CD8-positive, alpha-beta memory T cell (primary cell): ENCODE measurements around the gene AKR1D1. TPM values are rescaled to one million over a fixed set of nuclear protein-coding genes. Genes with fewer than 3 reads are reported as not detected.

Experiments
- CTCF ChIA-PET: fragments of 350-600 bp; sonication (Branson Sonifier 250); formaldehyde crosslinking; loops from one replicate; lab custom pipeline; 2021; ENCODE audit warnings: antibody characterized with exemption; lab: Charles Lee
- POLR2A ChIA-PET: fragments of 350-600 bp; sonication (Branson Sonifier 250); formaldehyde crosslinking; loops from one replicate; lab custom pipeline; 2021; ENCODE audit warnings: antibody characterized with exemption; lab: Charles Lee
- DNase-seq, 5 donors: peaks; one replicate each; pipeline versions ENCODE4 v3.0.0 to v3.0.0-alpha.2; 2020 to 2022; ENCODE audit warnings: mixed read lengths in 1 of 5
- H3K27ac ChIP-seq: one replicate; pipeline ENCODE4 v1.7.0; 2013; ENCODE audit warnings: low read depth, mild to moderate bottlenecking, low read length, moderate library complexity
- H3K27me3 ChIP-seq: 2 replicates; pipeline ENCODE4 v1.7.0; 2013; ENCODE audit warnings: low read length, mild to moderate bottlenecking; ENCODE audit not compliant: insufficient read depth, poor library complexity, severe bottlenecking
- H3K36me3 ChIP-seq: 2 replicates; pipeline ENCODE4 v1.7.0; 2013; ENCODE audit warnings: mild to moderate bottlenecking, low read length, moderate library complexity; ENCODE audit not compliant: insufficient read depth
- H3K4me1 ChIP-seq: 2 replicates; pipeline ENCODE4 v1.7.0; 2013; ENCODE audit warnings: mild to moderate bottlenecking, low read length, moderate library complexity; ENCODE audit not compliant: insufficient read depth
- H3K4me3 ChIP-seq: 2 replicates; pipeline ENCODE4 v1.7.0; 2013; ENCODE audit warnings: mild to moderate bottlenecking, low read length
- H3K9me3 ChIP-seq: 2 replicates; pipeline ENCODE4 v1.7.0; 2013; ENCODE audit warnings: mild to moderate bottlenecking, low read length
- H3K27ac Mint-ChIP-seq, 8 donors: one replicate each; pipeline ENCODE4 v1.8.0; 2020 to 2021; ENCODE audit warnings: mixed read lengths in 8 of 8, mild to moderate bottlenecking in 6 of 8, inconsistent platforms in 3 of 8, moderate library complexity in 3 of 8
- H3K27me3 Mint-ChIP-seq, 2 donors: one replicate each; pipeline ENCODE4 v1.8.0; 2020 to 2021; ENCODE audit warnings: mixed read lengths in 2 of 2, mild to moderate bottlenecking in 1 of 2, moderate library complexity in 1 of 2
- H3K36me3 Mint-ChIP-seq, 3 donors: one replicate each; pipeline ENCODE4 v1.8.0; 2020 to 2021; ENCODE audit warnings: mixed read lengths in 3 of 3, inconsistent platforms in 1 of 3, mild to moderate bottlenecking in 1 of 3
- H3K4me1 Mint-ChIP-seq, 3 donors: one replicate each; pipeline ENCODE4 v1.8.0; 2020 to 2021; ENCODE audit warnings: mixed read lengths in 3 of 3, inconsistent platforms in 1 of 3, mild to moderate bottlenecking in 1 of 3
- H3K4me3 Mint-ChIP-seq, 7 donors: one replicate each; pipeline ENCODE4 v1.8.0; 2020 to 2021; ENCODE audit warnings: mixed read lengths in 7 of 7, mild to moderate bottlenecking in 6 of 7, moderate library complexity in 4 of 7, inconsistent platforms in 2 of 7
- H3K9me3 Mint-ChIP-seq, 5 donors: one replicate each; pipeline ENCODE4 v1.8.0; 2020 to 2022; ENCODE audit warnings: mixed read lengths in 5 of 5, mild to moderate bottlenecking in 3 of 5, moderate library complexity in 2 of 5, inconsistent platforms in 1 of 5
- polyA plus RNA-seq: library from polyadenylated mRNA; unstranded; fragments of 300-500 nt; fragmentation: Illumina TruSeq; gene quantifications from one replicate; pipeline ENCODE4 v1.2.3, GENCODE V29; 2021
- total RNA-seq, 2 experiments: library from RNA; stranded (reverse); gene quantifications; one replicate each; pipeline ENCODE4 v1.2.3, GENCODE V29; 2021

Gene AKR1D1
- not detected for total RNA-seq
- not detected for polyA plus RNA-seq

GRCh38 chr7:138076196-138076595 lies at the start of gene AKR1D1:
TSS of gene AKR1D1 (plus strand) at chr7:138076459. CDS start at chr7:138076519, 60 bp downstream.
- Mint-ChIP-seq H3K4me3 (no peak within 1 kb of the TSS), H3K27me3 (peaks cover 5 to 6% of the 10 kb centered on the region in 2 donors), H3K4me1 (no peaks in the 10 kb centered on the region), H3K27ac (no peak within 1 kb of the TSS), H3K36me3 (no peaks in the 10 kb centered on the region), H3K9me3 (peaks cover 2 to 14% (median 7%) of the 10 kb centered on the region in 5 donors)
- ChIA-PET CTCF (no interaction called here), POLR2A (no interaction called here)
- Histone ChIP-seq H3K4me1 (no peaks in the 10 kb centered on the region), H3K4me3 (no peak within 1 kb of the TSS), H3K27me3 (no peaks in the 10 kb centered on the region), H3K36me3 (no peaks in the 10 kb centered on the region), H3K27ac (no peak within 1 kb of the TSS), H3K9me3 (no peaks in the 10 kb centered on the region)
- no peak for DNase-seq

GRCh38 chr7:138027100-138027499 lies 49.2 kb upstream of the AKR1D1 start:
- peaks cover 0 to 4% (median 0%) of the 10 kb centered on the region in 5 donors for H3K9me3 Mint-ChIP-seq
- Histone ChIP-seq H3K27ac (no peak overlapping the region), H3K9me3 (no peaks in the 10 kb centered on the region), H3K36me3 (no peaks in the 10 kb centered on the region), H3K4me1 (no peaks in the 10 kb centered on the region), H3K27me3 (no peaks in the 10 kb centered on the region), H3K4me3 (no peak overlapping the region)
- peaks cover 0 to 2% (median 0%) of the 10 kb centered on the region in 3 donors for H3K4me1 Mint-ChIP-seq
- H3K27me3 Mint-ChIP-seq: peaks cover 0 to 21% of the 10 kb centered on the region in 2 donors
- ChIA-PET CTCF (interaction anchor here (0.9 kb wide), 1 partner anchor 124 kb away, joined by 3 read pairs; no protein-coding TSS in a partner anchor), POLR2A (no interaction called here)
- no peaks in the 10 kb centered on the region for H3K36me3 Mint-ChIP-seq
- no peak overlapping the region for H3K4me3 Mint-ChIP-seq
- H3K27ac Mint-ChIP-seq: peak overlapping the region in 1 of 8 donors; percentile 61
- DNase-seq: no peak

GRCh38 chr7:138029126-138029525 lies 47.1 kb upstream of the AKR1D1 start:
- no peaks in the 10 kb centered on the region for H3K27me3 ChIP-seq
- Mint-ChIP-seq H3K4me1 (no peaks in the 10 kb centered on the region), H3K27ac (no peak overlapping the region), H3K9me3 (peaks cover 0 to 4% (median 0%) of the 10 kb centered on the region in 5 donors), H3K36me3 (no peaks in the 10 kb centered on the region), H3K4me3 (no peak overlapping the region), H3K27me3 (peaks cover 1 to 18% of the 10 kb centered on the region in 2 donors)
- H3K9me3 ChIP-seq: no peaks in the 10 kb centered on the region
- POLR2A ChIA-PET: no interaction called here
- CTCF ChIA-PET: no interaction called here
- no peaks in the 10 kb centered on the region for H3K4me1 ChIP-seq
- no peak for DNase-seq
- H3K4me3 ChIP-seq: no peak overlapping the region
- no peaks in the 10 kb centered on the region for H3K36me3 ChIP-seq
- H3K27ac ChIP-seq: no peak overlapping the region

- DNase-seq: no peak
- no peaks in the 10 kb centered on the region for H3K27me3 ChIP-seq
- Mint-ChIP-seq H3K27me3 (peaks cover 3 to 23% of the 10 kb centered on the region in 2 donors), H3K4me1 (no peaks in the 10 kb centered on the region), H3K27ac (no peak overlapping the region), H3K36me3 (no peaks in the 10 kb centered on the region), H3K4me3 (no peak overlapping the region), H3K9me3 (peaks cover 0 to 5% (median 0%) of the 10 kb centered on the region in 5 donors)
- ChIA-PET CTCF (no interaction called here), POLR2A (no interaction called here)
- H3K4me3 ChIP-seq: no peak overlapping the region
- H3K36me3 ChIP-seq: no peaks in the 10 kb centered on the region
- H3K9me3 ChIP-seq: no peaks in the 10 kb centered on the region
- H3K4me1 ChIP-seq: no peaks in the 10 kb centered on the region
- no peak overlapping the region for H3K27ac ChIP-seq
Measured at GRCh38 chr7:138029941-138030340, 46.3 kb upstream of the AKR1D1 start.

- DNase-seq: no peak
- no peaks in the 10 kb centered on the region for H3K9me3 ChIP-seq
- H3K36me3 ChIP-seq: no peaks in the 10 kb centered on the region
- peaks cover 3 to 26% of the 10 kb centered on the region in 2 donors for H3K27me3 Mint-ChIP-seq
- H3K27ac Mint-ChIP-seq: no peak overlapping the region
- H3K36me3 Mint-ChIP-seq: no peaks in the 10 kb centered on the region
- no peak overlapping the region for H3K4me3 Mint-ChIP-seq
- H3K4me1 Mint-ChIP-seq: no peaks in the 10 kb centered on the region
- no peaks in the 10 kb centered on the region for H3K4me1 ChIP-seq
- POLR2A ChIA-PET: no interaction called here
- H3K27ac ChIP-seq: no peak overlapping the region
- H3K27me3 ChIP-seq: no peaks in the 10 kb centered on the region
- no peak overlapping the region for H3K4me3 ChIP-seq
- CTCF ChIA-PET: interaction anchor here (1.2 kb wide), 1 partner anchor 22 kb away, joined by 3 read pairs; no protein-coding TSS in a partner anchor
- peaks cover 0 to 5% (median 0%) of the 10 kb centered on the region in 5 donors for H3K9me3 Mint-ChIP-seq
Measured at GRCh38 chr7:138030679-138031351, 45.4 kb upstream of the AKR1D1 start.

- no peak for DNase-seq
- Histone ChIP-seq H3K9me3 (no peaks in the 10 kb centered on the region), H3K27me3 (no peaks in the 10 kb centered on the region), H3K36me3 (no peaks in the 10 kb centered on the region), H3K4me3 (no peak overlapping the region), H3K4me1 (no peaks in the 10 kb centered on the region), H3K27ac (no peak overlapping the region)
- H3K36me3 Mint-ChIP-seq: peaks cover 0 to 4% (median 0%) of the 10 kb centered on the region in 3 donors
- ChIA-PET POLR2A (no interaction called here), CTCF (no interaction called here)
- peaks cover 4 to 26% of the 10 kb centered on the region in 2 donors for H3K27me3 Mint-ChIP-seq
- no peak overlapping the region for H3K27ac Mint-ChIP-seq
- no peak overlapping the region for H3K4me3 Mint-ChIP-seq
- H3K4me1 Mint-ChIP-seq: no peaks in the 10 kb centered on the region
- peaks cover 4 to 7% (median 5%) of the 10 kb centered on the region in 5 donors for H3K9me3 Mint-ChIP-seq
Measured at GRCh38 chr7:138032186-138032585, 44.1 kb upstream of the AKR1D1 start.

- DNase-seq: no peak
- H3K27ac ChIP-seq: no peak overlapping the region
- POLR2A ChIA-PET: no interaction called here
- H3K27me3 Mint-ChIP-seq: peaks cover 4 to 28% of the 10 kb centered on the region in 2 donors
- H3K9me3 ChIP-seq: no peaks in the 10 kb centered on the region
- H3K27ac Mint-ChIP-seq: no peak overlapping the region
- peaks cover 4 to 7% (median 5%) of the 10 kb centered on the region in 5 donors for H3K9me3 Mint-ChIP-seq
- no peaks in the 10 kb centered on the region for H3K27me3 ChIP-seq
- no peak overlapping the region for H3K4me3 Mint-ChIP-seq
- peaks cover 0 to 4% (median 0%) of the 10 kb centered on the region in 3 donors for H3K36me3 Mint-ChIP-seq
- H3K4me1 Mint-ChIP-seq: no peaks in the 10 kb centered on the region
- H3K4me1 ChIP-seq: no peaks in the 10 kb centered on the region
- H3K36me3 ChIP-seq: no peaks in the 10 kb centered on the region
- CTCF ChIA-PET: no interaction called here
- no peak overlapping the region for H3K4me3 ChIP-seq
Measured at GRCh38 chr7:138032770-138033169, 43.5 kb upstream of the AKR1D1 start.

- Mint-ChIP-seq H3K4me3 (no peak overlapping the region), H3K4me1 (no peaks in the 10 kb centered on the region), H3K36me3 (peaks cover 0 to 4% (median 0%) of the 10 kb centered on the region in 3 donors), H3K9me3 (peaks cover 4 to 7% (median 5%) of the 10 kb centered on the region in 5 donors), H3K27ac (no peak overlapping the region), H3K27me3 (peaks cover 6 to 27% of the 10 kb centered on the region in 2 donors)
- Histone ChIP-seq H3K27me3 (no peaks in the 10 kb centered on the region), H3K27ac (no peak overlapping the region), H3K4me3 (no peak overlapping the region), H3K9me3 (no peaks in the 10 kb centered on the region), H3K4me1 (no peaks in the 10 kb centered on the region), H3K36me3 (no peaks in the 10 kb centered on the region)
- POLR2A ChIA-PET: no interaction called here
- CTCF ChIA-PET: no interaction called here
- no peak for DNase-seq
Measured at GRCh38 chr7:138033241-138033640, 43.0 kb upstream of the AKR1D1 start.
